ENCODE measurements around the gene WIPI1. TPM values are rescaled to one million over a fixed set of nuclear protein-coding genes. Genes with fewer than 3 reads are reported as not detected.

WIPI1 gene
- total and polyA plus RNA-seq, 2 of the 13 experiments (the other 11 are each of a cell fraction or from before 2014, with no cell fraction given) = 29.4 to 141 TPM

GRCh38 chr17:68389041-68389440 lies 68.3 kb downstream of the WIPI1 start:
- Histone ChIP-seq H3K27ac (ENCODE audit: extremely low read length, insufficient read depth, low read length) (peak overlapping the region; percentile 23), H3K79me2 (ENCODE audit: insufficient read depth, low read length) (no peaks in the 10 kb centered on the region), H3K9ac (ENCODE audit: insufficient read depth, low read depth, low read length) (no peak overlapping the region), H3K27me3 (ENCODE audit: control insufficient read depth in 1 of 2, insufficient read depth in 2 of 2, low read length in 2 of 2) (no peaks in the 10 kb centered on the region), H2AFZ (ENCODE audit: low read length) (no peak overlapping the region), H3K4me2 (ENCODE audit: low read depth, low read length) (no peak overlapping the region), H3K36me3 (replicated peaks in 1 of 2; ENCODE audit: control insufficient read depth in 1 of 2, insufficient read depth in 2 of 2, low read length in 2 of 2) (no peaks in the 10 kb centered on the region), H3K9me3 (ENCODE audit: low read length) (no peaks in the 10 kb centered on the region), H3K4me1 (ENCODE audit: insufficient read depth, low read length) (peaks cover 97% of the 10 kb centered on the region), H3K4me3 (replicated peaks in 1 of 3; ENCODE audit: insufficient read depth in 1 of 3, low read depth in 2 of 3, low read length in 3 of 3) (no peak overlapping the region), H4K20me1 (ENCODE audit: insufficient read depth, low read length) (no peaks in the 10 kb centered on the region)
- no peak for DNase-seq (ENCODE audit: low spot score)
- 79% methylated on average over 7 of the region's 7 CpGs for WGBS (ENCODE audit: low lambda C conversion rate)
- no peak for FAIRE-seq
- ChIA-PET POLR2A (no interaction called here), CTCF (ENCODE audit: low intra/inter-chr PET ratio, low total read pairs) (no interaction called here)
- no peak for ATAC-seq
- BruUV-seq (replicated peaks) = no TSS peak
- in situ Hi-C loops (cut with HindIII; ENCODE audit: extremely low pct_ligation_motif_present, low pct_unique_long_range_greater_than_20kb) = no loop called here
- intact Hi-C loops (cut with micrococcal nuclease; ENCODE audit: unreplicated experiment) = no loop called here
- TF ChIP-seq ZFP37 (CRISPR knock-in tag; IDR thresholded peaks at IDR 0.05; ENCODE audit: borderline replicate concordance) = no peak
- 0 out of 2 replicates have a peak, but pooled peaks have one; percentile 8 for TF ChIP-seq ZFX (CRISPR knock-in tag; IDR thresholded peaks at IDR 0.05; ENCODE audit: low read depth)
- peak; percentile 47; the same call in 1 of the 2 replicates for TF ChIP-seq ZNF687 (CRISPR knock-in tag; IDR thresholded peaks at IDR 0.05)
- no peak for TF ChIP-seq SIX4 (CRISPR knock-in tag; IDR thresholded peaks at IDR 0.05)
- TF ChIP-seq ZSCAN9 (CRISPR knock-in tag; IDR thresholded peaks at IDR 0.05; ENCODE audit: borderline replicate concordance) = no peak
- TF ChIP-seq, protein P1, sequence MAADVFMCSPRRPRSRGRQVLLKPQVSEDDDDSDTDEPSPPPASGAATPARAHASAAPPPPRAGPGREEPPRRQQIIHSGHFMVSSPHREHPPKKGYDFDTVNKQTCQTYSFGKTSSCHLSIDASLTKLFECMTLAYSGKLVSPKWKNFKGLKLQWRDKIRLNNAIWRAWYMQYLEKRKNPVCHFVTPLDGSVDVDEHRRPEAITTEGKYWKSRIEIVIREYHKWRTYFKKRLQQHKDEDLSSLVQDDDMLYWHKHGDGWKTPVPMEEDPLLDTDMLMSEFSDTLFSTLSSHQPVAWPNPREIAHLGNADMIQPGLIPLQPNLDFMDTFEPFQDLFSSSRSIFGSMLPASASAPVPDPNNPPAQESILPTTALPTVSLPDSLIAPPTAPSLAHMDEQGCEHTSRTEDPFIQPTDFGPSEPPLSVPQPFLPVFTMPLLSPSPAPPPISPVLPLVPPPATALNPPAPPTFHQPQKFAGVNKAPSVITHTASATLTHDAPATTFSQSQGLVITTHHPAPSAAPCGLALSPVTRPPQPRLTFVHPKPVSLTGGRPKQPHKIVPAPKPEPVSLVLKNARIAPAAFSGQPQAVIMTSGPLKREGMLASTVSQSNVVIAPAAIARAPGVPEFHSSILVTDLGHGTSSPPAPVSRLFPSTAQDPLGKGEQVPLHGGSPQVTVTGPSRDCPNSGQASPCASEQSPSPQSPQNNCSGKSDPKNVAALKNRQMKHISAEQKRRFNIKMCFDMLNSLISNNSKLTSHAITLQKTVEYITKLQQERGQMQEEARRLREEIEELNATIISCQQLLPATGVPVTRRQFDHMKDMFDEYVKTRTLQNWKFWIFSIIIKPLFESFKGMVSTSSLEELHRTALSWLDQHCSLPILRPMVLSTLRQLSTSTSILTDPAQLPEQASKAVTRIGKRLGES (CRISPR knock-in tag; IDR thresholded peaks at IDR 0.05; ENCODE audit: borderline replicate concordance) = no peak

Data from HepG2 (cell line).